Myometrial cell (primary cell): ENCODE data around the gene FLVCR1. TPM values are rescaled to one million over a fixed set of nuclear protein-coding genes. Genes with fewer than 3 reads are reported as not detected.

ENCODE experiments used
- total RNA-seq: library from RNA; depleted of rRNA; stranded (reverse); fragments of >200 nt; gene quantifications from 2 replicates; pipeline ENCODE4 v1.2.3, GENCODE V29; 2015

Gene FLVCR1
- total RNA-seq: 8.0 and 13.5 TPM in 2 replicates

GRCh38 chr1:212857992-212858460 lies at the start of gene FLVCR1:
Gene FLVCR1 (plus strand): TSS chr1:212858275. CDS start chr1:212858453, 178 bp downstream.

GRCh38 chr1:212847549-212847948 lies 10.5 kb upstream of the FLVCR1 start, which contains the start of gene SPATA45:
Gene SPATA45 (minus strand): TSS chr1:212847649. CDS start chr1:212836149, 11,500 bp downstream.

Other genes with a start within 250 kb of the FLVCR1 start
- 1.9 and 3.2 TPM in 2 replicates for gene ATF3, start 249.5 kb upstream of the FLVCR1 start, total RNA-seq
- gene BATF3, start 158.4 kb upstream of the FLVCR1 start, total RNA-seq: 0.35 and 1.4 TPM in 2 replicates
- 19.0 and 25.0 TPM in 2 replicates for gene NSL1, start 66.5 kb upstream of the FLVCR1 start, total RNA-seq
- 9.2 and 17.4 TPM in 2 replicates for gene TATDN3, start 66.4 kb upstream of the FLVCR1 start, total RNA-seq
- not detected in 2 replicates for gene SPATA45, start 10.6 kb upstream of the FLVCR1 start, total RNA-seq
- under 0.01 TPM in 1 of 2 replicates, not detected in the other for gene VASH2, start 92.3 kb downstream of the FLVCR1 start, total RNA-seq
- 24.8 and 31.7 TPM in 2 replicates for gene ANGEL2, start 157.6 kb downstream of the FLVCR1 start, total RNA-seq
- 13.0 and 16.1 TPM in 2 replicates for gene RPS6KC1, start 193.0 kb downstream of the FLVCR1 start, total RNA-seq